Caco-2 (cell line): Measurements from ENCODE around the gene BTBD9. TPM values are rescaled to one million over a fixed set of nuclear protein-coding genes. Genes with fewer than 3 reads are reported as not detected.

Experiments used
- BruUV-seq: library from RNA; stranded (reverse); fragments of 400-500 nt; replicated peaks from 2 replicates; lab custom pipeline; 2021; lab: Mats Ljungman, UMichigan
- CTCF ChIA-PET: fragments of 300-600 bp; sonication (Branson Sonifier 250); formaldehyde crosslinking; loops from one replicate; lab custom pipeline; 2022; ENCODE audit warnings: antibody characterized with exemption; lab: Charles Lee
- POLR2A ChIA-PET: fragments of 300-600 bp; sonication (Branson Sonifier 250); formaldehyde crosslinking; loops from one replicate; lab custom pipeline; 2022; ENCODE audit warnings: antibody characterized with exemption; lab: Charles Lee
- DNase-seq, 2 experiments: peaks; one replicate each; pipeline versions ENCODE4 v3.0.0 to v3.0.0-alpha.2; 2020 to 2022
- H3K27me3 ChIP-seq: replicated peaks from 2 replicates; pipeline ENCODE4 v1.6.0; 2011; ENCODE audit warnings: low read length; ENCODE audit not compliant: control insufficient read depth, insufficient read depth
- H3K36me3 ChIP-seq: 2 replicates; pipeline ENCODE4 v1.5.1; 2011; ENCODE audit warnings: low read length; ENCODE audit not compliant: control insufficient read depth, insufficient read depth
- H3K4me1 ChIP-seq: fragments of 250-450 bp; sonication (Bioruptor Pico); 2 replicates; pipeline ENCODE4 v1.5.1; 2020; ENCODE audit warnings: mild to moderate bottlenecking
- H3K4me3 ChIP-seq: 2 replicates; pipeline ENCODE4 v1.5.1; 2011; ENCODE audit warnings: low read depth, mild to moderate bottlenecking, control low read depth, low read length
- H3K9me3 ChIP-seq: fragments of 250-450 bp; sonication (Bioruptor Pico); 2 replicates; pipeline ENCODE4 v1.5.1; 2020; ENCODE audit warnings: mild to moderate bottlenecking, moderate library complexity
- H3K27ac Mint-ChIP-seq: one replicate; pipeline ENCODE4 v1.8.0; 2022; ENCODE audit warnings: mixed read lengths; ENCODE audit not compliant: unreplicated experiment
- H3K27me3 Mint-ChIP-seq: one replicate; pipeline ENCODE4 v1.8.0; 2022; ENCODE audit warnings: mixed read lengths; ENCODE audit not compliant: insufficient read depth, unreplicated experiment
- H3K36me3 Mint-ChIP-seq: one replicate; pipeline ENCODE4 v1.8.0; 2022; ENCODE audit warnings: mild to moderate bottlenecking, mixed read lengths; ENCODE audit not compliant: insufficient read depth, unreplicated experiment
- H3K4me1 Mint-ChIP-seq: one replicate; pipeline ENCODE4 v1.8.0; 2022; ENCODE audit warnings: low read depth, mixed read lengths; ENCODE audit not compliant: unreplicated experiment
- H3K4me3 Mint-ChIP-seq: one replicate; pipeline ENCODE4 v1.8.0; 2022; ENCODE audit warnings: mild to moderate bottlenecking, moderate library complexity, mixed read lengths; ENCODE audit not compliant: unreplicated experiment
- H3K9me3 Mint-ChIP-seq: one replicate; pipeline ENCODE4 v1.8.0; 2022; ENCODE audit warnings: mixed read lengths; ENCODE audit not compliant: unreplicated experiment
- CTCF ChIP-seq, 2 experiments: fragments of 200-600 bp in 1 of 2; IDR thresholded peaks; 1 replicate in 1 of 2; 2 replicates in 1 of 2; pipeline versions ENCODE4 v1.5.1 to v1.8.0; 2011 to 2022; ENCODE audit warnings: antibody characterized with exemption in 1 of 2, control low read depth in 1 of 2, inconsistent platforms in 1 of 2, low read depth in 1 of 2, low read length in 1 of 2, mild to moderate bottlenecking in 1 of 2, moderate library complexity in 1 of 2; ENCODE audit not compliant: insufficient read depth in 1 of 2, severe bottlenecking in 1 of 2, unreplicated experiment in 1 of 2
- intact Hi-C: fragments of 100-400 bp; cut with micrococcal nuclease; formaldehyde crosslinking; loops from one replicate; pipeline ENCODE4 v1.10.0; 2022; ENCODE audit not compliant: unreplicated experiment
- total RNA-seq: library from RNA; stranded (reverse); gene quantifications from 2 replicates; pipeline ENCODE4 v1.2.3, GENCODE V29; 2022

BTBD9 gene
- total RNA-seq, 1 experiment from 2014 or later, result 19.6 TPM

- Histone ChIP-seq H3K4me3 (no peak overlapping the region), H3K9me3 (no peaks in the 10 kb centered on the region), H3K4me1 (no peaks in the 10 kb centered on the region; the same call in 1 of the 2 replicates), H3K36me3 (no peaks in the 10 kb centered on the region; the same call in 1 of the 2 replicates), H3K27me3 (no peaks in the 10 kb centered on the region)
- Mint-ChIP-seq H3K36me3 (peaks cover 23% of the 10 kb centered on the region), H3K4me3 (no peak overlapping the region), H3K4me1 (peaks cover 14% of the 10 kb centered on the region), H3K27me3 (no peaks in the 10 kb centered on the region), H3K27ac (no peak overlapping the region), H3K9me3 (no peaks in the 10 kb centered on the region)
- no peak for TF ChIP-seq CTCF (IDR thresholded peaks at IDR 0.05; ENCODE audit: insufficient read depth in 1 of 2, low read depth in 1 of 2, low read length in 1 of 2, severe bottlenecking in 1 of 2, unreplicated experiment in 1 of 2)
- ChIA-PET POLR2A (interaction anchor here (0.5 kb wide), 1 partner anchor 34 kb away, joined by 3 read pairs; no protein-coding TSS in a partner anchor), CTCF (interaction anchor here (0.6 kb wide), 1 partner anchor 29 kb away, joined by 3 read pairs; no protein-coding TSS in a partner anchor)
- no TSS peak for BruUV-seq
- no peak for DNase-seq
- intact Hi-C loops, result no loop called here
These were observed 495.3 kb downstream of the BTBD9 start for GRCh38 chr6:38144365-38144945.

- H3K9me3 ChIP-seq, result no peaks in the 10 kb centered on the region
- Mint-ChIP-seq H3K36me3 (peaks cover 20% of the 10 kb centered on the region), H3K4me1 (peaks cover 19% of the 10 kb centered on the region), H3K27ac (no peak overlapping the region), H3K4me3 (no peak overlapping the region), H3K27me3 (no peaks in the 10 kb centered on the region), H3K9me3 (no peaks in the 10 kb centered on the region)
- DNase-seq, result no peak
- ChIA-PET POLR2A (interaction anchor here (0.6 kb wide), 1 partner anchor 23 kb away, joined by 6 read pairs; no protein-coding TSS in a partner anchor), CTCF (interaction anchor here (0.9 kb wide), 1 partner anchor 41 kb away, joined by 3 read pairs; no protein-coding TSS in a partner anchor)
- H3K4me3 ChIP-seq, result no peak overlapping the region
- no peaks in the 10 kb centered on the region for H3K27me3 ChIP-seq
- H3K4me1 ChIP-seq, result no peaks in the 10 kb centered on the region; the same call in 1 of the 2 replicates
- no TSS peak for BruUV-seq
- intact Hi-C loops, result no loop called here
- TF ChIP-seq CTCF (IDR thresholded peaks at IDR 0.05; ENCODE audit: insufficient read depth in 1 of 2, low read depth in 1 of 2, low read length in 1 of 2, severe bottlenecking in 1 of 2, unreplicated experiment in 1 of 2), result no peak
- no peaks in the 10 kb centered on the region; the same call in 1 of the 2 replicates for H3K36me3 ChIP-seq
These were observed 496.3 kb downstream of the BTBD9 start for GRCh38 chr6:38143191-38144150.

GRCh38 chr6:38142178-38142902 lies 497.4 kb downstream of the BTBD9 start:
- no peaks in the 10 kb centered on the region for H3K27me3 ChIP-seq
- H3K27ac Mint-ChIP-seq, result no peak overlapping the region
- no peaks in the 10 kb centered on the region for H3K27me3 Mint-ChIP-seq
- no peak overlapping the region for H3K4me3 ChIP-seq
- H3K9me3 ChIP-seq, result no peaks in the 10 kb centered on the region
- H3K9me3 Mint-ChIP-seq, result no peaks in the 10 kb centered on the region
- peaks cover 28% of the 10 kb centered on the region for H3K4me1 Mint-ChIP-seq
- peaks cover 21% of the 10 kb centered on the region for H3K36me3 Mint-ChIP-seq
- no peak for DNase-seq
- ChIA-PET POLR2A (no interaction called here), CTCF (no interaction called here)
- no TSS peak for BruUV-seq
- H3K4me3 Mint-ChIP-seq, result no peak overlapping the region
- no peaks in the 10 kb centered on the region; the same call in 1 of the 2 replicates for H3K36me3 ChIP-seq
- intact Hi-C loops, result no loop called here
- TF ChIP-seq CTCF (IDR thresholded peaks at IDR 0.05; ENCODE audit: insufficient read depth in 1 of 2, low read depth in 1 of 2, low read length in 1 of 2, severe bottlenecking in 1 of 2, unreplicated experiment in 1 of 2), result no peak
- H3K4me1 ChIP-seq, result no peaks in the 10 kb centered on the region; the same call in 1 of the 2 replicates
